IMR-90 (cell line): ENCODE results near the gene DNAH9. TPM values are rescaled to one million over a fixed set of nuclear protein-coding genes. Genes with fewer than 3 reads are reported as not detected.

Experiments
- ATAC-seq: fragments of 200-7000 bp; cut with Tn5 transposase; 2 replicates; pipeline ENCODE4 v1.9.1; 2020; ENCODE audit warnings: low read depth, mild to moderate bottlenecking, moderate library complexity
- BruUV-seq: library from RNA; stranded (reverse); fragments of 400-500 nt; replicated peaks from 2 replicates; lab custom pipeline; 2021; lab: Mats Ljungman, UMichigan
- CTCF ChIA-PET: fragments of 300-600 bp; formaldehyde crosslinking; extraction: SDS; loops from one replicate; lab custom pipeline; 2021; ENCODE audit warnings: antibody characterized with exemption; lab: Yijun Ruan, JAX
- POLR2A ChIA-PET: fragments of 300-600 bp; sonication (Branson Sonifier 250); formaldehyde crosslinking; loops from one replicate; lab custom pipeline; 2022; ENCODE audit warnings: antibody characterized with exemption; ENCODE audit not compliant: unreplicated experiment; lab: Charles Lee
- DNase-seq: peaks from one replicate; pipeline ENCODE4 v3.0.0; 2013
- H2AFZ ChIP-seq: replicated peaks from 2 replicates; pipeline ENCODE3; 2013; ENCODE audit warnings: low read length, mild to moderate bottlenecking; ENCODE audit not compliant: poor library complexity
- H2AK5ac ChIP-seq: 2 replicates; pipeline ENCODE4 v1.6.1; 2013; ENCODE audit warnings: low read depth, low read length, inconsistent platforms
- H2AK9ac ChIP-seq: replicated peaks from 2 replicates; pipeline ENCODE3; 2013; ENCODE audit warnings: mild to moderate bottlenecking, low read depth, low read length, moderate library complexity; ENCODE audit not compliant: poor library complexity
- H2BK120ac ChIP-seq: 2 replicates; pipeline ENCODE4 v1.6.1; 2013; ENCODE audit warnings: low read depth, low read length, inconsistent platforms
- H2BK15ac ChIP-seq: 3 replicates; pipeline ENCODE4 v1.6.1; 2013; ENCODE audit warnings: low read depth, low read length, inconsistent platforms
- H2BK20ac ChIP-seq: 2 replicates; pipeline ENCODE4 v1.6.1; 2013; ENCODE audit warnings: low read depth, mild to moderate bottlenecking, inconsistent platforms, low read length, moderate library complexity
- H2BK5ac ChIP-seq: 2 replicates; pipeline ENCODE4 v1.6.1; 2013; ENCODE audit warnings: mild to moderate bottlenecking, low read depth, low read length, inconsistent platforms; ENCODE audit not compliant: poor library complexity, severe bottlenecking
- H3K14ac ChIP-seq: replicated peaks from 2 replicates; pipeline ENCODE4 v1.6.1; 2013; ENCODE audit warnings: low read depth, low read length, inconsistent platforms
- H3K18ac ChIP-seq: 2 replicates; pipeline ENCODE4 v1.6.1; 2013; ENCODE audit warnings: low read depth, low read length, control low read depth
- H3K23ac ChIP-seq: 2 replicates; pipeline ENCODE4 v1.6.1; 2013; ENCODE audit warnings: low read depth, low read length, inconsistent platforms
- H3K27ac ChIP-seq: 2 replicates; pipeline ENCODE4 v1.5.1; 2013; ENCODE audit warnings: mild to moderate bottlenecking, control low read depth, low read length; ENCODE audit not compliant: insufficient read depth
- H3K27me3 ChIP-seq: 2 replicates; pipeline ENCODE4 v1.6.1; 2013; ENCODE audit warnings: low read length; ENCODE audit not compliant: control insufficient read depth, insufficient read depth
- H3K36me3 ChIP-seq: 2 replicates; pipeline ENCODE4 v1.6.1; 2013; ENCODE audit warnings: low read length, mixed read lengths; ENCODE audit not compliant: control insufficient read depth, insufficient read depth
- H3K4ac ChIP-seq: 2 replicates; pipeline ENCODE4 v1.6.1; 2013; ENCODE audit warnings: low read depth, low read length, inconsistent platforms
- H3K4me1 ChIP-seq: 2 replicates; pipeline ENCODE4 v1.6.1; 2013; ENCODE audit warnings: low read length, mixed read lengths; ENCODE audit not compliant: control insufficient read depth, insufficient read depth
- H3K4me2 ChIP-seq: 2 replicates; pipeline ENCODE4 v1.6.1; 2013; ENCODE audit warnings: low read depth, mild to moderate bottlenecking, control low read depth, low read length, moderate library complexity
- H3K4me3 ChIP-seq: 2 replicates; pipeline ENCODE4 v1.5.1; 2013; ENCODE audit warnings: low read depth, mild to moderate bottlenecking, control low read depth, low read length, moderate library complexity; ENCODE audit not compliant: insufficient read depth
- H3K56ac ChIP-seq: 2 replicates; pipeline ENCODE4 v1.6.1; 2013; ENCODE audit warnings: low read length, inconsistent platforms; ENCODE audit not compliant: insufficient read depth; ENCODE audit errors: extremely low read depth
- H3K79me1 ChIP-seq, 2 experiments: 2 replicates each; pipeline ENCODE4 v1.6.1; 2013; ENCODE audit warnings: low read length in 2 of 2, inconsistent platforms in 1 of 2, low read depth in 1 of 2
- H3K9ac ChIP-seq: 2 replicates; pipeline ENCODE4 v1.6.1; 2013; ENCODE audit warnings: low read depth, low read length, control low read depth
- H3K9me1 ChIP-seq: 2 replicates; pipeline ENCODE4 v1.6.1; 2013; ENCODE audit warnings: low read length, inconsistent platforms; ENCODE audit not compliant: insufficient read depth
- H3K9me3 ChIP-seq: 2 replicates; pipeline ENCODE4 v1.6.1; 2013; ENCODE audit warnings: low read length; ENCODE audit not compliant: control insufficient read depth, insufficient read depth
- H4K20me1 ChIP-seq: 2 replicates; pipeline ENCODE4 v1.6.1; 2013; ENCODE audit warnings: low read length, inconsistent platforms; ENCODE audit not compliant: insufficient read depth
- H4K5ac ChIP-seq: 2 replicates; pipeline ENCODE4 v1.6.1; 2013; ENCODE audit warnings: mild to moderate bottlenecking, low read depth, low read length, control low read depth
- H4K8ac ChIP-seq, 2 experiments: 2 replicates each; pipeline ENCODE4 v1.6.1; 2013; ENCODE audit warnings: low read depth in 2 of 2, low read length in 2 of 2, control low read depth in 1 of 2, inconsistent platforms in 1 of 2
- H4K91ac ChIP-seq: 2 replicates; pipeline ENCODE4 v1.6.1; 2013; ENCODE audit warnings: low read depth, low read length, inconsistent platforms; ENCODE audit not compliant: insufficient read depth
- BHLHE40 ChIP-seq: fragments of 150-350 bp; IDR thresholded peaks from 2 replicates; pipeline ENCODE4 v1.6.1; 2016; ENCODE audit warnings: mild to moderate bottlenecking, low read depth, low read length
- CEBPB ChIP-seq: IDR thresholded peaks from 2 replicates; pipeline ENCODE4 v1.6.1; 2012; ENCODE audit warnings: low read depth, low read length, improper control_type of control experiment
- CHD1 ChIP-seq: IDR thresholded peaks from 2 replicates; pipeline ENCODE4 v1.6.1; 2012; ENCODE audit warnings: low read depth, low read length, improper control_type of control experiment
- CTCF ChIP-seq: conservative IDR thresholded peaks from 2 replicates; pipeline ENCODE4 v1.5.1; 2012; ENCODE audit warnings: mild to moderate bottlenecking, low read depth, low read length, improper control_type of control experiment
- ELK1 ChIP-seq: fragments of 150-350 bp; IDR thresholded peaks from 2 replicates; pipeline ENCODE4 v1.6.1; 2016; ENCODE audit warnings: low read depth, mild to moderate bottlenecking, low read length, moderate library complexity, borderline replicate concordance
- FOS ChIP-seq: fragments of 150-350 bp; IDR thresholded peaks from 2 replicates; pipeline ENCODE4 v1.6.1; 2016; ENCODE audit warnings: low read depth, low read length
- MAFK ChIP-seq: IDR thresholded peaks from 2 replicates; pipeline ENCODE4 v1.6.1; 2012; ENCODE audit warnings: low read depth, low read length, improper control_type of control experiment
- MAZ ChIP-seq: IDR thresholded peaks from 2 replicates; pipeline ENCODE4 v1.6.1; 2012; ENCODE audit warnings: low read depth, mild to moderate bottlenecking, low read length, improper control_type of control experiment, moderate library complexity, borderline replicate concordance
- MXI1 ChIP-seq: IDR thresholded peaks from 2 replicates; pipeline ENCODE4 v1.6.1; 2012; ENCODE audit warnings: low read depth, mild to moderate bottlenecking, low read length, moderate library complexity, borderline replicate concordance
- NFE2L2 ChIP-seq: fragments of 150-350 bp; IDR thresholded peaks from 2 replicates; pipeline ENCODE4 v1.6.1; 2016; ENCODE audit warnings: low read depth, mild to moderate bottlenecking, low read length
- POLR2A ChIP-seq: IDR thresholded peaks from 2 replicates; pipeline ENCODE4 v1.6.1; 2012; ENCODE audit warnings: mild to moderate bottlenecking, low read depth, low read length
- RAD21 ChIP-seq: IDR thresholded peaks from 2 replicates; pipeline ENCODE4 v1.6.1; 2012; ENCODE audit warnings: low read length, improper control_type of control experiment
- RCOR1 ChIP-seq: IDR thresholded peaks from 2 replicates; pipeline ENCODE4 v1.6.1; 2012; ENCODE audit warnings: mild to moderate bottlenecking, low read length, improper control_type of control experiment; ENCODE audit not compliant: insufficient replicate concordance
- RFX5 ChIP-seq: IDR thresholded peaks from 2 replicates; pipeline ENCODE4 v1.8.0; 2012; ENCODE audit warnings: low read depth, mild to moderate bottlenecking, low read length, moderate library complexity
- SMC3 ChIP-seq: fragments of 150-350 bp; IDR thresholded peaks from 2 replicates; pipeline ENCODE4 v1.6.1; 2016; ENCODE audit warnings: low read depth, mild to moderate bottlenecking, antibody characterized with exemption, low read length, moderate library complexity
- WGBS, 2 experiments: methylation state at CpG; one replicate each; pipeline versions ENCODE4 v1.1.5 to v1.1.7; 2013; ENCODE audit warnings: missing lambda C conversion rate in 2 of 2; ENCODE audit not compliant: insufficient read length in 1 of 2; ENCODE audit errors: extremely low coverage in 2 of 2; 5-methylcytosine and 5-hydroxymethylcytosine counted together
- dilution Hi-C: fragments of 300-500 bp; cut with HindIII; formaldehyde crosslinking; loops from one replicate; pipeline ENCODE4 v1.14.3; 2018; ENCODE audit warnings: low sequenced_read_pairs; ENCODE audit not compliant: unreplicated experiment
- in situ Hi-C: fragments of 300-500 bp; cut with MboI; formaldehyde crosslinking; loops from 3 replicates; pipeline ENCODE4 v1.14.3; 2019; ENCODE audit warnings: low sequenced_read_pairs, inconsistent platforms, mixed read lengths
- intact Hi-C: fragments of 100-400 bp; cut with micrococcal nuclease; formaldehyde crosslinking; loops from 2 replicates; pipeline ENCODE4 v1.10.0; 2022
- polyA plus RNA-seq, 3 experiments: library from polyadenylated mRNA; depleted of rRNA; stranded (reverse); fragments of >200 nt; gene quantifications; 2 replicates each; pipeline ENCODE4 v1.2.3, GENCODE V29; 2012; ENCODE audit warnings: low replicate concordance in 1 of 3
- total RNA-seq: library from RNA; depleted of rRNA; stranded (reverse); fragments of >200 nt; gene quantifications from 2 replicates; pipeline ENCODE4 v1.2.3, GENCODE V29; 2012
- TF ChIP-seq, protein P1 (sequence below): fragments of 150-350 bp; IDR thresholded peaks from 2 replicates; pipeline ENCODE4 v1.6.1; 2017; ENCODE audit warnings: mild to moderate bottlenecking, antibody characterized with exemption, low read length, low read depth

DNAH9 gene
- total and polyA plus RNA-seq, 2 of the 4 experiments (the other 2 are of a cell fraction), result not detected

DNA sequence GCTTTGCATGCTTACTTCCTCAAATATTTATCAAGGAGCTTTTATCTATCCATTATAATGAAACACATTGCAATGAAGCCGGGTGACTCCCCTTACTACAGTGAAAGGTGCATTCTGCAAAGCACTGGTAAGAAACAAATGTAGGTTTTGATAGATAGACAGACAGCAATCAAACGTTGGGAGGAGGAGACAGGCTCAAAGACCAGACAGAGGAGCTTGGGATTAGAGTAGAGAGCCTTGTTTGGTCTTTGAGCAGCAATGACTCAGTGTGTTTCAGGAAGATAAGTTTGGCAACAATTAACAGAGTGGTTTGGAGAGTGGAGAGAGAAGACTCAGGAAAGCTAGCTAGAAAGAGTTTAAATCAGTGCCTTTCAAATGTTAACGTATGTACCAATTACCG, 330.2 kb downstream of the DNAH9 start:
- Histone ChIP-seq H3K14ac (no peak overlapping the region), H2BK20ac (no peak overlapping the region), H3K56ac (no peak overlapping the region), H3K4ac (no peak overlapping the region), H3K79me1 (no peaks in the 10 kb centered on the region), H2BK15ac (no peak overlapping the region), H3K9me3 (peaks cover 6% of the 10 kb centered on the region; the same call in 1 of the 2 replicates), H3K4me1 (no peaks in the 10 kb centered on the region), H2AK5ac (no peak overlapping the region), H4K5ac (no peak overlapping the region), H2BK5ac (no peak overlapping the region), H3K27me3 (no peaks in the 10 kb centered on the region), H3K4me3 (no peak overlapping the region), H4K91ac (no peak overlapping the region), H4K8ac (no peak overlapping the region), H2BK120ac (no peak overlapping the region), H3K23ac (no peak overlapping the region), H3K36me3 (no peaks in the 10 kb centered on the region), H2AK9ac (no peak overlapping the region), H4K20me1 (no peaks in the 10 kb centered on the region), H2AFZ (no peak overlapping the region), H3K9me1 (no peaks in the 10 kb centered on the region), H3K18ac (no peak overlapping the region), H3K27ac (no peak overlapping the region), H3K9ac (no peak overlapping the region), H3K4me2 (no peak overlapping the region)
- TF ChIP-seq CTCF (no peak), RCOR1 (no peak), NFE2L2 (no peak), SMC3 (no peak), FOS (no peak), BHLHE40 (no peak), MAFK (no peak), RAD21 (no peak), ELK1 (no peak), CHD1 (no peak), CEBPB (no peak), MXI1 (no peak), MAZ (no peak), RFX5 (no peak), POLR2A (no peak)
- TF ChIP-seq, protein P1, sequence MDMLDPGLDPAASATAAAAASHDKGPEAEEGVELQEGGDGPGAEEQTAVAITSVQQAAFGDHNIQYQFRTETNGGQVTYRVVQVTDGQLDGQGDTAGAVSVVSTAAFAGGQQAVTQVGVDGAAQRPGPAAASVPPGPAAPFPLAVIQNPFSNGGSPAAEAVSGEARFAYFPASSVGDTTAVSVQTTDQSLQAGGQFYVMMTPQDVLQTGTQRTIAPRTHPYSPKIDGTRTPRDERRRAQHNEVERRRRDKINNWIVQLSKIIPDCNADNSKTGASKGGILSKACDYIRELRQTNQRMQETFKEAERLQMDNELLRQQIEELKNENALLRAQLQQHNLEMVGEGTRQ, result no peak
- ChIA-PET POLR2A (no interaction called here), CTCF (interaction anchor here (0.7 kb wide), 1 partner anchor 17 kb away, joined by 3 read pairs; no protein-coding TSS in a partner anchor)
- BruUV-seq, result no TSS peak
- intact Hi-C loops, result no loop called here
- no CpG with 5 or more reads among the region's 4 CpGs for WGBS, 2 experiments
- no peak for ATAC-seq
- DNase-seq, result no peak
- in situ Hi-C loops, result no loop called here
- dilution Hi-C loops, result no loop called here
